ENCODE measurements around the gene FGFRL1.

GRCh38 chr4:990746-991367 is 20.6 kb upstream of the FGFRL1 start:
- TF ChIP-seq CTCF (IDR thresholded peaks at IDR 0.05; ENCODE audit: insufficient read depth, low read length) = no peak
- TF ChIP-seq POLR2AphosphoS5 (IDR thresholded peaks at IDR 0.05; ENCODE audit: low read depth) = no peak
- TF ChIP-seq REST (IDR thresholded peaks at IDR 0.05; ENCODE audit: insufficient replicate concordance, low read depth) = no peak
